ENCODE measurements around the gene ISCA1. TPM values are rescaled to one million over a fixed set of nuclear protein-coding genes. Genes with fewer than 3 reads are reported as not detected.

The ISCA1 gene
- total RNA-seq, 1 donor from 2014 or later = 22.0 TPM

GRCh38 chr9:86238861-86239770, 43.2 kb downstream of the ISCA1 start:
- TF ChIP-seq, protein P1, sequence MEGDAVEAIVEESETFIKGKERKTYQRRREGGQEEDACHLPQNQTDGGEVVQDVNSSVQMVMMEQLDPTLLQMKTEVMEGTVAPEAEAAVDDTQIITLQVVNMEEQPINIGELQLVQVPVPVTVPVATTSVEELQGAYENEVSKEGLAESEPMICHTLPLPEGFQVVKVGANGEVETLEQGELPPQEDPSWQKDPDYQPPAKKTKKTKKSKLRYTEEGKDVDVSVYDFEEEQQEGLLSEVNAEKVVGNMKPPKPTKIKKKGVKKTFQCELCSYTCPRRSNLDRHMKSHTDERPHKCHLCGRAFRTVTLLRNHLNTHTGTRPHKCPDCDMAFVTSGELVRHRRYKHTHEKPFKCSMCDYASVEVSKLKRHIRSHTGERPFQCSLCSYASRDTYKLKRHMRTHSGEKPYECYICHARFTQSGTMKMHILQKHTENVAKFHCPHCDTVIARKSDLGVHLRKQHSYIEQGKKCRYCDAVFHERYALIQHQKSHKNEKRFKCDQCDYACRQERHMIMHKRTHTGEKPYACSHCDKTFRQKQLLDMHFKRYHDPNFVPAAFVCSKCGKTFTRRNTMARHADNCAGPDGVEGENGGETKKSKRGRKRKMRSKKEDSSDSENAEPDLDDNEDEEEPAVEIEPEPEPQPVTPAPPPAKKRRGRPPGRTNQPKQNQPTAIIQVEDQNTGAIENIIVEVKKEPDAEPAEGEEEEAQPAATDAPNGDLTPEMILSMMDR (IDR thresholded peaks at IDR 0.05) = no peak
- H3K4me1 ChIP-seq = no peaks in the 10 kb centered on the region
- H3K27me3 ChIP-seq = no peaks in the 10 kb centered on the region
- no peaks in the 10 kb centered on the region for H3K36me3 ChIP-seq
- intact Hi-C loops (cut with DNase I) = no loop called here
- H3K4me3 ChIP-seq = no peak overlapping the region
- ATAC-seq = no peak
- H3K27ac ChIP-seq = no peak overlapping the region
- DNase-seq = no peak
- H3K9me3 ChIP-seq = no peaks in the 10 kb centered on the region

GRCh38 chr9:86230858-86231257, 51.5 kb downstream of the ISCA1 start:
- H3K4me3 ChIP-seq = no peak overlapping the region
- intact Hi-C loops (cut with DNase I) = no loop called here
- DNase-seq = no peak
- H3K4me1 ChIP-seq = no peaks in the 10 kb centered on the region
- H3K9me3 ChIP-seq = no peaks in the 10 kb centered on the region
- H3K27ac ChIP-seq = no peak overlapping the region
- no peak for ATAC-seq
- TF ChIP-seq, protein P1 (IDR thresholded peaks at IDR 0.05) = no peak
- no peaks in the 10 kb centered on the region for H3K36me3 ChIP-seq
- no peaks in the 10 kb centered on the region for H3K27me3 ChIP-seq

- Histone ChIP-seq H3K4me3 (no peak overlapping the region), H3K27me3 (no peaks in the 10 kb centered on the region), H3K9me3 (no peaks in the 10 kb centered on the region), H3K36me3 (no peaks in the 10 kb centered on the region), H3K4me1 (no peaks in the 10 kb centered on the region), H3K27ac (no peak overlapping the region)
- TF ChIP-seq, protein P1 (IDR thresholded peaks at IDR 0.05) = no peak
- ATAC-seq (no peak), DNase-seq (no peak)
- intact Hi-C loops (cut with DNase I) = no loop called here
Measured at GRCh38 chr9:86222667-86223066, 59.7 kb downstream of the ISCA1 start.

DNA sequence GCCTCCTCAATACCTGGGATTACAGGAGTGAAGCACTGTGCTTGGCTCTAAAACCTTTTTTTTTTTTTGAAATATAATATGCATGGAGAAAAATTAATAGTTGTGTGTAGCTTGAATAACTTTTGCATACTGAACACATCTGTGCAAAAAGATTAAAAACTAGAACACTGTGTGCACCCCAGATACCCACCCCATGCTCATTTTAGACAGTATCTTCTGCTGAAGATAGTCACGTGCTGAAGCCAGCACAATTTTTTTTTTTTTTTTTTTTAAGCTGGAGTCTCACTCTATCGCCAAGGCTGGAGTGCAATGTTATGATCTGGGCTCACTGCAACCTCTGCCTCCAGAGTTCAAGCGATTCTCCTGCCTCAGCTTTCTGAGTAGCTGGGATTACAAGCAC, 62.7 kb downstream of the ISCA1 start:
- Histone ChIP-seq H3K27me3 (no peaks in the 10 kb centered on the region), H3K9me3 (no peaks in the 10 kb centered on the region), H3K4me1 (no peaks in the 10 kb centered on the region), H3K27ac (no peak overlapping the region), H3K4me3 (no peak overlapping the region), H3K36me3 (no peaks in the 10 kb centered on the region)
- ATAC-seq (no peak), DNase-seq (no peak)
- TF ChIP-seq, protein P1 (IDR thresholded peaks at IDR 0.05) = no peak
- intact Hi-C loops (cut with DNase I) = no loop called here

DNA sequence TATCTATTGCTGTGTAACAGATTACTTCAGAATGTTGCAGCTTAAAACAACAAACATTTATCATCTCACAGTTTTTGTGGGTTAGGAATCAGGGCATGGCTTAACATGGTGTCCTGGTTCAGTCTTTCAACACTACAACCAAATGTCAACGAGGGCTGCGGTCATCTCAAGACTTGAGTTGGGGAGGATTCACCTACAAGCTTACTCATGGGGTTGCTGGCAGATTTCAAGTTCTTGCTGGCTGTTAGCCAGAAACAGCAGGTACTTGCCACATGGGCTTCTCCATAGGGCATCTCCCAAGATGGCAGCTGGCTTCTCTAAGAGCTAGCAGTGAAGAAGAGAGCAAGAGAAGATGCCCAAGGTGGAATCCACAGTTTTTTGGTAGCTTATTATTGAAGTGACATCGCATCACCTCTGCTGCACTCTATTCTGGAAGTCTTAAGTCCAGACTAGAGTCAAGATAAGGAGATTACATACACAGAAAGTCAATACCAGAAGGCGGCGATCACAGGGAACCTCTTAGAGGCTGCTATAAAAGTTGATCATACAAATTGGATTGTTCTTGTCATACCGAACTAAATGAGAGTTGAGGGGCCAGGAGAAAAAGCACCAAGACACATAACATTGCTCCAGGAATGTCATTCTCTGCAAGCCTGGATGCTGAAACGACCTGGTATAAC, 65.1 kb downstream of the ISCA1 start:
- TF ChIP-seq, protein P1 (IDR thresholded peaks at IDR 0.05) = no peak
- no peak overlapping the region for H3K4me3 ChIP-seq
- ATAC-seq (no peak), DNase-seq (no peak)
- no peaks in the 10 kb centered on the region for H3K4me1 ChIP-seq
- no peak overlapping the region for H3K27ac ChIP-seq
- no peaks in the 10 kb centered on the region for H3K9me3 ChIP-seq
- intact Hi-C loops (cut with DNase I) = no loop called here
- H3K36me3 ChIP-seq = no peaks in the 10 kb centered on the region
- H3K27me3 ChIP-seq = no peaks in the 10 kb centered on the region

Other genes with a start within 250 kb of the ISCA1 start
- 15.4 TPM for gene GOLM1, start 183.0 kb downstream of the ISCA1 start, total RNA-seq
- 0.23 TPM for gene C9orf153, start 22.9 kb downstream of the ISCA1 start, total RNA-seq
- gene TUT7, start 71.9 kb upstream of the ISCA1 start, total RNA-seq = 34.1 TPM